ENCODE measurements around the gene RASGRP2. TPM values are rescaled to one million over a fixed set of nuclear protein-coding genes. Genes with fewer than 3 reads are reported as not detected.

The RASGRP2 gene
- total RNA-seq, 4 donors from 2014 or later, result 0.64 to 7.6 (median 3.9) TPM

DNA sequence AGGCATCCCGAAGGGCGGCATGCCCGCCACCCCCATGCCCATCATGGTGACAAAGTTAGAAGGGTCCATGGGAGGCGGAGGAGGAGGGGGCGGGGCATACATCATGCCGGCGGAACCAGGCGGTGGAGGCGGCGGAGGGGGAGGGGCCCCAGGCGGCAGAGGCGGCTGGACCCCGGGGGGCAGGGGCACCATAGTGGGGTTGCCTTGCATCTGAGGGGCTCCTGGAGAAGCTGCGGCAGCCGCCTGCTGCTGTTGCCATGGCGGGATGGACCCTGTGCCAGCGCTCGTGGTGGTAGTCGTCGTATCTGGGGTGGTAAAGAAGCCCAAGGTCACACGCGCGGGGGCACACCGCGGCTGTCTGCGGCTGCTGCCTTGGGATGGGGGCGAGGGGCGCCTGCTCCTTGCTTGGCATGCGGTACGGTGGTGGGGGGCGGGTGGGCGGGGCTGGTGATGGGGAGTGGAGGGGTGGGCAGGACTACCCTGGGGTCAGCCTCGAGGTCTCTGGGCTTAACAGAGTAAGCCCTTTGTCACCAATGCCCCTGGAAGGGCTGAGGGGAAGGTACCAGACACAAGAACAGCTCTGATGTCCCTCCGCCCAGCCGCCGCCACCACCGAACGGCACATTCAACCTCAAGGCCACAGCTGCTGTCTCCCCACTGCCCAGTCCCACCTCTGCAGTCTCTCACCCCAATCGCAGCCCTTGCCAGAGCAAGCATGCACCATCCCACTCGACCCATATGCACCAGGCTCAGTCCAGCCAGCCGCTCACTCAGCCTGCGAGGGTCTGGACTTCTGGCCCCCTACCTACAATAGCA is 22.1 kb upstream of the RASGRP2 start:
- Histone ChIP-seq H3K9me3 (no peaks in the 10 kb centered on the region), H3K4me1 (peaks cover 43% of the 10 kb centered on the region), H3K4me3 (no peak overlapping the region), H3K27ac (no peak overlapping the region), H3K36me3 (peaks cover 86% of the 10 kb centered on the region), H3K27me3 (no peaks in the 10 kb centered on the region)
- 92% methylated on average over 24 of the region's 42 CpGs for WGBS
- peak in 1 of 2 donors; percentile 70 for DNase-seq (ENCODE audit: low spot score in 2 of 2)
- TF ChIP-seq, protein P1, sequence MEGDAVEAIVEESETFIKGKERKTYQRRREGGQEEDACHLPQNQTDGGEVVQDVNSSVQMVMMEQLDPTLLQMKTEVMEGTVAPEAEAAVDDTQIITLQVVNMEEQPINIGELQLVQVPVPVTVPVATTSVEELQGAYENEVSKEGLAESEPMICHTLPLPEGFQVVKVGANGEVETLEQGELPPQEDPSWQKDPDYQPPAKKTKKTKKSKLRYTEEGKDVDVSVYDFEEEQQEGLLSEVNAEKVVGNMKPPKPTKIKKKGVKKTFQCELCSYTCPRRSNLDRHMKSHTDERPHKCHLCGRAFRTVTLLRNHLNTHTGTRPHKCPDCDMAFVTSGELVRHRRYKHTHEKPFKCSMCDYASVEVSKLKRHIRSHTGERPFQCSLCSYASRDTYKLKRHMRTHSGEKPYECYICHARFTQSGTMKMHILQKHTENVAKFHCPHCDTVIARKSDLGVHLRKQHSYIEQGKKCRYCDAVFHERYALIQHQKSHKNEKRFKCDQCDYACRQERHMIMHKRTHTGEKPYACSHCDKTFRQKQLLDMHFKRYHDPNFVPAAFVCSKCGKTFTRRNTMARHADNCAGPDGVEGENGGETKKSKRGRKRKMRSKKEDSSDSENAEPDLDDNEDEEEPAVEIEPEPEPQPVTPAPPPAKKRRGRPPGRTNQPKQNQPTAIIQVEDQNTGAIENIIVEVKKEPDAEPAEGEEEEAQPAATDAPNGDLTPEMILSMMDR (IDR thresholded peaks at IDR 0.05), result no peak
- TF ChIP-seq POLR2AphosphoS5 (IDR thresholded peaks at IDR 0.05), result no peak
- TF ChIP-seq EP300 (IDR thresholded peaks at IDR 0.05), result no peak
- TF ChIP-seq POLR2A (IDR thresholded peaks at IDR 0.05), result no peak

DNA sequence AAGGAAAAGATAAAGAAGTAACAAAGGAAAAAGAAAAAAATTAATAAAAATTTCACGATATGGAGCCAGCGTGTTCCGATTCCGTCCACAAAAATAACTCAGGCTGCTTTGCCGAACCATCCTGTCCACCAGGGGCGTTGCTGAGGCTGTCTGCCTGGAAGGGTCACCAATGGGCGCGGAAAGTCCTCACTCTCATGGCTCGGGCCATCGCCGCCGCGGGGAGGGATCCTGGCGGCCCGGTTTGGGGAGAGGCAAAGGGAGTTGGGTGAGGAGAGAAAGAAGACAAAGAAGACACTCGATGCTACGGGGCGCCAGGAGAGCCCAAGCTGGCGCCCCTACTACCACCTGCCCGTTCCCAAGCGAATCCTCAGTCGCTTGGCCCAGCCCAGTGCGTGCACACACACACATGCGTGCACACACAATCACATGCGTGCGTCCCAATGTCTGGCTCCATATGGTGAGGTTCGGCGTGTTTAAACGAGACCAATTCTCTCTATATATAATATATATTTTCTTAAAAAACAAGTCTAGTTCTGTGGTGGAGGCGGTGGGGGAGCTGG is 21.4 kb upstream of the RASGRP2 start:
- Histone ChIP-seq H3K27ac (no peak overlapping the region), H3K4me1 (peaks cover 43% of the 10 kb centered on the region), H3K27me3 (no peaks in the 10 kb centered on the region), H3K4me3 (no peak overlapping the region), H3K9me3 (no peaks in the 10 kb centered on the region), H3K36me3 (peaks cover 79% of the 10 kb centered on the region)
- DNase-seq (ENCODE audit: low spot score in 2 of 2), result peak in 1 of 2 donors; percentile 64
- no peak for TF ChIP-seq EP300 (IDR thresholded peaks at IDR 0.05)
- TF ChIP-seq, protein P1 (IDR thresholded peaks at IDR 0.05), result peak in 1 of 2 donors; percentile 13
- no peak for TF ChIP-seq POLR2A (IDR thresholded peaks at IDR 0.05)
- no peak for TF ChIP-seq POLR2AphosphoS5 (IDR thresholded peaks at IDR 0.05)
- WGBS, result 89% methylated on average over 30 of the region's 30 CpGs

DNA sequence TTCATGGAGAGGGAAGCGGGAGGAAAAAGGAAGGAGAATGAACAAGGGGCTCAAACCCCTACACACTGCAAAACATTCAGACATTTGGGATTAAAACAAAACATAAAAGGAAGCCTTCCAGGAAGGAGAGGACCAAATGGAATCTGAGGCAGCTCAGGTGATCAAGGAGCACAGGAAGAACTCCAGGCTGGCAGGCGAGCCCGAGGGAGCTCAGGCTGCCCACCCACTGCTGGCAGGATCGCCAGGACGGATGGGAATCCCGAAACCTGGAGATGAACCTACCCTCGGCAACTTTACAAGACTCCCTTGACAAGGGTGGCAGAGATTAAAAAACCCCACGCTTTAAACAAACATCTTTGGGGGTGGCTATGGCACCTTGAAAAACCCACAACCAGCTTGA is 20.8 kb upstream of the RASGRP2 start:
- Histone ChIP-seq H3K4me1 (peaks cover 46% of the 10 kb centered on the region), H3K9me3 (no peaks in the 10 kb centered on the region), H3K36me3 (peaks cover 73% of the 10 kb centered on the region), H3K27me3 (no peaks in the 10 kb centered on the region), H3K4me3 (no peak overlapping the region), H3K27ac (no peak overlapping the region)
- DNase-seq (ENCODE audit: low spot score in 2 of 2), result no peak
- WGBS, result 77% methylated on average over 8 of the region's 8 CpGs
- TF ChIP-seq POLR2AphosphoS5 (IDR thresholded peaks at IDR 0.05) (no peak), EP300 (IDR thresholded peaks at IDR 0.05) (no peak), POLR2A (IDR thresholded peaks at IDR 0.05) (no peak)
- TF ChIP-seq, protein P1 (IDR thresholded peaks at IDR 0.05), result no peak

- Histone ChIP-seq H3K27me3 (no peaks in the 10 kb centered on the region), H3K36me3 (peaks cover 67% of the 10 kb centered on the region), H3K9me3 (no peaks in the 10 kb centered on the region), H3K4me3 (no peak overlapping the region), H3K27ac (peak overlapping the region; percentile 36), H3K4me1 (peaks cover 50% of the 10 kb centered on the region)
- no peak for DNase-seq (ENCODE audit: low spot score in 2 of 2)
- 61% methylated on average over 11 of the region's 11 CpGs for WGBS
- TF ChIP-seq EP300 (IDR thresholded peaks at IDR 0.05) (no peak), POLR2AphosphoS5 (IDR thresholded peaks at IDR 0.05) (no peak), POLR2A (IDR thresholded peaks at IDR 0.05) (no peak)
- TF ChIP-seq, protein P1 (IDR thresholded peaks at IDR 0.05), result no peak
Measured at GRCh38 chr11:64764040-64764611, 20.2 kb upstream of the RASGRP2 start.

GRCh38 chr11:64763526-64764039 is 19.6 kb upstream of the RASGRP2 start:
- peak in 1 of 2 donors; percentile 72 for DNase-seq (ENCODE audit: low spot score in 2 of 2)
- Histone ChIP-seq H3K27me3 (no peaks in the 10 kb centered on the region), H3K27ac (peak overlapping the region; percentile 36), H3K36me3 (peaks cover 61% of the 10 kb centered on the region), H3K4me1 (peaks cover 52% of the 10 kb centered on the region), H3K4me3 (no peak overlapping the region), H3K9me3 (no peaks in the 10 kb centered on the region)
- no peak for TF ChIP-seq EP300 (IDR thresholded peaks at IDR 0.05)
- no peak for TF ChIP-seq POLR2AphosphoS5 (IDR thresholded peaks at IDR 0.05)
- TF ChIP-seq POLR2A (IDR thresholded peaks at IDR 0.05), result no peak
- TF ChIP-seq, protein P1 (IDR thresholded peaks at IDR 0.05), result no peak
- 71% methylated on average over 6 of the region's 6 CpGs for WGBS
